Breast epithelium (tissue), 3 donors: ENCODE results near the gene PPFIA1.

Source experiments
- CTCF ChIP-seq, 3 donors: fragments of 450-650 bp; IDR thresholded peaks; one replicate each; pipeline ENCODE4 v1.5.1; 2016 to 2017; ENCODE audit warnings: antibody characterized with exemption in 3 of 3, mild to moderate bottlenecking in 3 of 3, moderate library complexity in 3 of 3
- POLR2A ChIP-seq: fragments of 450-650 bp; IDR thresholded peaks from one replicate; pipeline ENCODE4 v1.6.1; 2016; ENCODE audit warnings: antibody characterized with exemption, mild to moderate bottlenecking, moderate library complexity
- POLR2AphosphoS5 ChIP-seq, 3 donors: sonication (generic); formaldehyde crosslinking; IDR thresholded peaks; one replicate each; pipeline ENCODE4 v1.6.1; 2017; ENCODE audit warnings: antibody characterized with exemption in 3 of 3

DNA sequence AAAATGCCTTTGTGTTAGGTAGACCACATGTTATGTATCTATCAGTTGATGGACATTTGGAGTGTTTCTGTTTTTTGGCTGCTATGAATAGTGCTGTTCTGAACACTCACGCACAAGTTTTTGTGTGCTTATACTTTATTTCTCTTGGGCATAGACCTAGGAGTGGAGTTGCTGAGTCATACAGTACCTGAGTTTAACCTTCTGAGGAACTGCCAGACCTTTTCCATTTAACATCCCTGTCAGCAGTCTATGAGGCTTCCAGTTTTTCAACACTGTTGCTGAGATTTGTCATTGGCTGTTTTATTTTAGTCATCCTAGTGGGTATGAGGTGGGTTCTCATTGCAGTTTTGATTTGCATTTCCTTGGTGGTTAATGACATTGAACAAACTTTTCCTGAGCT is 132.2 kb downstream of the PPFIA1 start:
- TF ChIP-seq CTCF (IDR thresholded peaks at IDR 0.05) (no peak), POLR2AphosphoS5 (IDR thresholded peaks at IDR 0.05) (no peak), POLR2A (no peak)
